Measurements from ENCODE around the gene ELFN1.

The ELFN1 gene

DNA sequence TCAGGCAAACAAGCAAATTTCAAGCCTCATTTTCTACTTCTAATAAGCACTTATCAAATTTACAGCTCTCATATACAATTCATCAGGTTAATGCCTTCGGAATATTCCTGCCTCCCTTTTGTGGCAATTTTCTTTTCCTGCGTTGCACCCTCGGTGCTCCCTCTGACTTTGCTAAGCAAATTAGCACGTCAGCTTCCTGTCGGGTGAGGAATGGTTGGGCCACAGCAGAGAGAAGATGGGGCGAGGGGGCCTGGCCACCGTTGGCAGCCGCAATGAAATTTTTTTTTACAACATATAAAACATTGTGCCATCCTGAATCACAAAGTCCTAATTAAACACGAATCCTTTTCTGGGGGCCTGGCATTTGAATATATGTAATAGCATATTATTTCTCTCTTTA lies 28.1 kb downstream of the ELFN1 start:
- DNase-seq (ENCODE audit: extremely low spot score): no peak
- TF ChIP-seq ELF4 (IDR thresholded peaks at IDR 0.05) (no peak), LEF1 (IDR thresholded peaks at IDR 0.05; ENCODE audit: borderline replicate concordance) (no peak), SP1 (IDR thresholded peaks at IDR 0.05) (no peak), ARNT (IDR thresholded peaks at IDR 0.05) (no peak), NFRKB (IDR thresholded peaks at IDR 0.05) (no peak), TARDBP (IDR thresholded peaks at IDR 0.05) (no peak), SUZ12 (IDR thresholded peaks at IDR 0.05) (no peak), FOXA1 (IDR thresholded peaks at IDR 0.05) (no peak), HDGF (IDR thresholded peaks at IDR 0.05; ENCODE audit: borderline replicate concordance) (no peak), CTBP1 (IDR thresholded peaks at IDR 0.05; ENCODE audit: borderline replicate concordance) (no peak), FOXK2 (IDR thresholded peaks at IDR 0.05) (no peak), BHLHE40 (IDR thresholded peaks at IDR 0.05; ENCODE audit: borderline replicate concordance) (no peak), ZNF384 (IDR thresholded peaks at IDR 0.05) (no peak), FOXM1 (IDR thresholded peaks at IDR 0.05; ENCODE audit: borderline replicate concordance) (no peak), L3MBTL2 (conservative IDR thresholded peaks at IDR 0.05) (no peak)
- TF ChIP-seq, protein P1, sequence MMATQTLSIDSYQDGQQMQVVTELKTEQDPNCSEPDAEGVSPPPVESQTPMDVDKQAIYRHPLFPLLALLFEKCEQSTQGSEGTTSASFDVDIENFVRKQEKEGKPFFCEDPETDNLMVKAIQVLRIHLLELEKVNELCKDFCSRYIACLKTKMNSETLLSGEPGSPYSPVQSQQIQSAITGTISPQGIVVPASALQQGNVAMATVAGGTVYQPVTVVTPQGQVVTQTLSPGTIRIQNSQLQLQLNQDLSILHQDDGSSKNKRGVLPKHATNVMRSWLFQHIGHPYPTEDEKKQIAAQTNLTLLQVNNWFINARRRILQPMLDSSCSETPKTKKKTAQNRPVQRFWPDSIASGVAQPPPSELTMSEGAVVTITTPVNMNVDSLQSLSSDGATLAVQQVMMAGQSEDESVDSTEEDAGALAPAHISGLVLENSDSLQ (IDR thresholded peaks at IDR 0.05): no peak
- ChIA-PET CTCF (no interaction called here), POLR2A (no interaction called here)

DNA sequence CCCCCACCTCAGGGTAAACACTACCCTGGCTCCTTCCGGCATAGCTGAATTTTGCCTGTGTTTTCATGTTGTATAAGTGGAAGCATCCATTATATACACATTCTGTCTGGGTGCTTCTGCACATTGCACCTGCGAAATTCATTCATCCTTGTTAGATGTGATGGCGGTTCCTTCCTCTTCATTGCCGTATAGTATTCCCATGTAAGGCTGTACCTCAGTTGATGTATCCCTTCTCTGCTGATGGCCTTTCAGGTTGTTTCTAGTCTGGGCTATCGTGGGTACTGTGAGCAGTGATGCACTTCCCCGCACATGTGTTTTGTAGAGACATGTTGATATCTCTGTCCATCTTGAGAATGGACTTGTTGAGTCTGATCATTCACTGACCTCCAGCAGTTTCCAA lies 28.9 kb downstream of the ELFN1 start:
- ChIA-PET CTCF (no interaction called here), POLR2A (no interaction called here)
- no peak for DNase-seq (ENCODE audit: extremely low spot score)

DNA sequence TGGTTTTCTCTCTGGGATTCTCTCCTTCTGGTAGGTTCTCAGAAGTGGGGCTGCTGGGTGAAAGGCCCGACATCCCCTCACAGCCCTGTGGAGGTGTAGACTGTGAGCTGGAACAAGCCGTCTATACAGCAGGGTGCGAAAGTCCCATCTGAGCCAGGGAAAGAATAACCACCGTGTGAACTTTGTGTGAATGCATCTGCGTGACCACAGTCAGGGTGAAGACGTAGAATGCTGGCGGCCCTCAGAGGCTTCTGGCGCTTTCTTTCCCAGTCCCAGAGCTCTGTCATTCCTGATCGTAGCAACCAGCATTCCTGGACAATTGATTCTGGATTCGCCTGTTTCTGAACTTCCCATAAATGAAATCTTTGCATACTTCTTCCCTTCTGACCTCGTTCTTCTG lies 30.0 kb downstream of the ELFN1 start:
- CTCF ChIA-PET: no interaction called here
- POLR2A ChIA-PET: no interaction called here
- no peak for DNase-seq (ENCODE audit: extremely low spot score)
- TF ChIP-seq TARDBP (IDR thresholded peaks at IDR 0.05) (no peak), FOXA1 (IDR thresholded peaks at IDR 0.05) (no peak), ARNT (IDR thresholded peaks at IDR 0.05) (no peak), HDGF (IDR thresholded peaks at IDR 0.05; ENCODE audit: borderline replicate concordance) (no peak), L3MBTL2 (conservative IDR thresholded peaks at IDR 0.05) (no peak), BHLHE40 (IDR thresholded peaks at IDR 0.05; ENCODE audit: borderline replicate concordance) (no peak), ELF4 (IDR thresholded peaks at IDR 0.05) (no peak), FOXM1 (IDR thresholded peaks at IDR 0.05; ENCODE audit: borderline replicate concordance) (no peak), LEF1 (IDR thresholded peaks at IDR 0.05; ENCODE audit: borderline replicate concordance) (no peak), ZNF384 (IDR thresholded peaks at IDR 0.05) (no peak), NFRKB (IDR thresholded peaks at IDR 0.05) (no peak), SUZ12 (IDR thresholded peaks at IDR 0.05) (no peak)

More for the DNA sequence above, 28.9 kb downstream of the ELFN1 start:
- no peak for TF ChIP-seq TARDBP (IDR thresholded peaks at IDR 0.05)
- TF ChIP-seq L3MBTL2 (conservative IDR thresholded peaks at IDR 0.05): no peak
- TF ChIP-seq SP1 (IDR thresholded peaks at IDR 0.05): no peak
- no peak for TF ChIP-seq NFRKB (IDR thresholded peaks at IDR 0.05)

DNA sequence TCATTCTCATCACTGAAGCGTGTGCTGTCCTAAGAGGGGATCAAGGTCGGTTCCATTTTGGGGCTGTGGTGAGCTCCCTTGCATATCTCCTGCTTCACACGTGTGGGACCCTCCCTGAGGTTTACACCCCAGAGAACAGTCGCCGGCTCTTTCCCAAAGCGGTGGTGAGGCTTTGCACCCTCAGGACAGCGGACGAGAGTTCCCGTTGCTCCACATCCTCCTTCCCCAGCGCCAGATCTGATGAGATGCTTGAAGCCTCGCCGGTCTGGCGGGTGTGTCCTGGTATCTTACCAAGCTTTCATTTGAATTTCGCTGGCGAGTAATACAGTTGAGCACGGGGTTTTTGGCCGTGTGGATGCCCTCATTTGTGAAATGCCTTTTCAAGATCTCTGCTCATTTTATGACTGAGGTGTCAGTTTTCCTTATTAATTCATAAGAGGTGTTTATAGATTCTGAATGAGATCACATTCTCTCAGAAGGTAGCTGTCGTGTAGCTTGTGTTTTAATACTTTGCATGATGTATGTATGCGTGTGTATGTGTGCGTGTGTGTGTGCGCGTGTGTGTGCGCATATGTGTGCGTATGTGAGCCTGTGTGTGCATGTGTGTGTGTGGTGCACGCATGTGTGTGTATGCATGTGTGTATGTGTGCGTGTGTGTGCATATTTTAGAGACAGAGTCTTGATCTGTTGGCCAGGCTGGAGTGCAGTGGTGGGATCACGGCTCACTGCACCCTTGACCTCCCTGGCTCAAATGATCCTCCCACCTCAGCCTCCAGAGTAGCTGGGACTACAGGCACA lies 30.7 kb downstream of the ELFN1 start:
- no peak for DNase-seq (ENCODE audit: extremely low spot score)
- POLR2A ChIA-PET: no interaction called here
- TF ChIP-seq SP1 (IDR thresholded peaks at IDR 0.05): no peak
- TF ChIP-seq FOXM1 (IDR thresholded peaks at IDR 0.05; ENCODE audit: borderline replicate concordance): no peak
- no peak for TF ChIP-seq NFRKB (IDR thresholded peaks at IDR 0.05)
- no peak for TF ChIP-seq FOXA1 (IDR thresholded peaks at IDR 0.05)
- TF ChIP-seq, protein P1 (IDR thresholded peaks at IDR 0.05): no peak
- CTCF ChIA-PET: no interaction called here

DNA sequence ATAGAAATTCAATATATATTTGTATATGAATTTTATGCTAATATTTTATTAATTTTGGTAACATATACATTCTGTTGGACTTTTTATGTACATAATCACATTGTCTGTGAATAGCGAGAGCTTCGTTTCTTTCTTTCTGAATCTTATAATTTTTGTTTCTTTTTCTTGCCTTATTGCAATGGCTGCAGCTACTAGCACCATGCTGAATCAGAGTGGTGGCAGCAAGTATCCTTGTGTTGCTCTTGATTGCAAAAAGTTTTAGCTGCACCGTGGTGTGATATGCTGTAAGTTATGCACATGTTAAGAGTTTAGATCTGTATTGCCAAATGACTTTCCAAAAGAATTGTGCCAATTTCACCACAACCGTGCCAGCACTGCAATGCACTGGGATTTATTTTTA lies 32.6 kb downstream of the ELFN1 start:
- no peak for DNase-seq (ENCODE audit: extremely low spot score)
- TF ChIP-seq FOXA1 (IDR thresholded peaks at IDR 0.05): no peak
- no peak for TF ChIP-seq LEF1 (IDR thresholded peaks at IDR 0.05; ENCODE audit: borderline replicate concordance)
- no peak for TF ChIP-seq CTBP1 (IDR thresholded peaks at IDR 0.05; ENCODE audit: borderline replicate concordance)
- no peak for TF ChIP-seq L3MBTL2 (conservative IDR thresholded peaks at IDR 0.05)
- TF ChIP-seq BHLHE40 (IDR thresholded peaks at IDR 0.05; ENCODE audit: borderline replicate concordance): no peak
- no peak for TF ChIP-seq HDGF (IDR thresholded peaks at IDR 0.05; ENCODE audit: borderline replicate concordance)
- TF ChIP-seq ARNT (IDR thresholded peaks at IDR 0.05): no peak
- TF ChIP-seq SP1 (IDR thresholded peaks at IDR 0.05): no peak
- TF ChIP-seq, protein P1 (IDR thresholded peaks at IDR 0.05): no peak
- TF ChIP-seq FOXK2 (IDR thresholded peaks at IDR 0.05): no peak
- no peak for TF ChIP-seq SUZ12 (IDR thresholded peaks at IDR 0.05)
- TF ChIP-seq FOXM1 (IDR thresholded peaks at IDR 0.05; ENCODE audit: borderline replicate concordance): no peak
- no peak for TF ChIP-seq NFRKB (IDR thresholded peaks at IDR 0.05)
- no peak for TF ChIP-seq ELF4 (IDR thresholded peaks at IDR 0.05)
- no peak for TF ChIP-seq ZNF384 (IDR thresholded peaks at IDR 0.05)
- TF ChIP-seq TARDBP (IDR thresholded peaks at IDR 0.05): no peak
- CTCF ChIA-PET: no interaction called here
- POLR2A ChIA-PET: no interaction called here

DNA sequence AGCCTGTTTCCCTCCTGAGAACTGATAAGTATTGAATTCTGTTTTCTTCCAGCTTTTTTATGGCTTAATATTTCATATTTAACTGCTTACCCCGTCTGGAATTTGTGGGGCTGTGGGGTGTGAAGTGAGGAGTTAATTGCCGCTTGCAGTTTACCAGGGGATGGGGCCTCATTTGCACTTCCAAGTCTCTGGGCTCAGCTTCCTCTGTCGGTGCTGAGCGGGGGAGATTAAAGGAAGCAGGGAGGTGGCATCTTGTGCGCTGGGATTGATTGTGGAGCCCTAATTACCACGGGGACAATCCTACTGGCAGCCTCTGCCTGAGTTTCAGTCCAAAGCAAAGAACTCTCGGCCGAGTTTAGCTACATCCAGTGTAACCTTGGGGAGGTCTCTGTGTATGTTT lies 33.4 kb downstream of the ELFN1 start:
- CTCF ChIA-PET: no interaction called here
- POLR2A ChIA-PET: no interaction called here
- DNase-seq (ENCODE audit: extremely low spot score): no peak
- TF ChIP-seq LEF1 (IDR thresholded peaks at IDR 0.05; ENCODE audit: borderline replicate concordance) (no peak), BHLHE40 (IDR thresholded peaks at IDR 0.05; ENCODE audit: borderline replicate concordance) (no peak), ARNT (IDR thresholded peaks at IDR 0.05) (no peak), FOXK2 (IDR thresholded peaks at IDR 0.05) (no peak), CTBP1 (IDR thresholded peaks at IDR 0.05; ENCODE audit: borderline replicate concordance) (no peak), SP1 (IDR thresholded peaks at IDR 0.05) (no peak), L3MBTL2 (conservative IDR thresholded peaks at IDR 0.05) (no peak)
- TF ChIP-seq, protein P1 (IDR thresholded peaks at IDR 0.05): no peak
